ENCODE results near the gene TJP2.
A peak's percentile ranks its signal among the peaks of the same experiment; 100 is the strongest.

TJP2 gene

GRCh38 chr9:69295872-69296552, 121.9 kb downstream of the TJP2 start:
- H3K36me3 ChIP-seq (ENCODE audit: control insufficient read depth in 2 of 2, insufficient read depth in 1 of 2, low read length in 2 of 2) = no peaks in the 10 kb centered on the region
- no peaks in the 10 kb centered on the region for H3K9me3 ChIP-seq (ENCODE audit: control insufficient read depth, insufficient read depth, low read depth, low read length)
- H3K4me3 ChIP-seq (ENCODE audit: low read depth, low read length) = no peak overlapping the region
- POLR2A ChIA-PET = no interaction called here
- no peaks in the 10 kb centered on the region for H3K4me1 ChIP-seq (ENCODE audit: control insufficient read depth, insufficient read depth, low read length)
- peak; percentile 80 for TF ChIP-seq ZNF366 (tag by site-specific recombination; conservative IDR thresholded peaks at IDR 0.05)
- no peak for TF ChIP-seq ZBTB26 (tag by site-specific recombination; optimal IDR thresholded peaks at IDR 0.05)
- CTCF ChIA-PET = interaction anchor here (0.6 kb wide), 1 partner anchor 261 kb away, joined by 3 read pairs; no protein-coding TSS in a partner anchor
- no peak overlapping the region for H3K27ac ChIP-seq (ENCODE audit: extremely low read depth, low read depth, low read length)

- Histone ChIP-seq H3K4me1 (ENCODE audit: control insufficient read depth, insufficient read depth, low read length) (no peaks in the 10 kb centered on the region), H3K9me3 (ENCODE audit: control insufficient read depth, insufficient read depth, low read depth, low read length) (no peaks in the 10 kb centered on the region), H3K27ac (ENCODE audit: extremely low read depth, low read depth, low read length) (no peak overlapping the region), H3K36me3 (ENCODE audit: control insufficient read depth in 2 of 2, insufficient read depth in 1 of 2, low read length in 2 of 2) (no peaks in the 10 kb centered on the region), H3K4me3 (ENCODE audit: low read depth, low read length) (no peak overlapping the region)
- POLR2A ChIA-PET = no interaction called here
- CTCF ChIA-PET = interaction anchor here (0.5 kb wide), 1 partner anchor 124 kb away, joined by 3 read pairs; no protein-coding TSS in a partner anchor
- TF ChIP-seq ZNF155 (tag by site-specific recombination; IDR thresholded peaks at IDR 0.05) (no peak), ZNF26 (tag by site-specific recombination; IDR thresholded peaks at IDR 0.05) (no peak), AEBP2 (tag by site-specific recombination; IDR thresholded peaks at IDR 0.05; ENCODE audit: borderline replicate concordance) (no peak), KLF7 (tag by site-specific recombination; IDR thresholded peaks at IDR 0.05; ENCODE audit: borderline replicate concordance) (no peak), GLI4 (tag by site-specific recombination; IDR thresholded peaks at IDR 0.05) (no peak), ZNF302 (tag by site-specific recombination; IDR thresholded peaks at IDR 0.05; ENCODE audit: low read depth) (no peak), ZNF670 (tag by site-specific recombination; IDR thresholded peaks at IDR 0.05; ENCODE audit: low read depth) (no peak), ZNF24 (tag by site-specific recombination; IDR thresholded peaks at IDR 0.05) (no peak), ZNF274 (IDR thresholded peaks at IDR 0.05; ENCODE audit: low read length) (no peak), ZNF274 (tag by site-specific recombination; IDR thresholded peaks at IDR 0.05; ENCODE audit: borderline replicate concordance) (no peak)
Observed at GRCh38 chr9:69297300-69297980, 123.4 kb downstream of the TJP2 start.

- Histone ChIP-seq H3K9me3 (ENCODE audit: control insufficient read depth, insufficient read depth, low read depth, low read length) (no peaks in the 10 kb centered on the region), H3K36me3 (ENCODE audit: control insufficient read depth in 2 of 2, insufficient read depth in 1 of 2, low read length in 2 of 2) (no peaks in the 10 kb centered on the region), H3K27ac (ENCODE audit: extremely low read depth, low read depth, low read length) (no peak overlapping the region), H3K4me1 (ENCODE audit: control insufficient read depth, insufficient read depth, low read length) (no peaks in the 10 kb centered on the region), H3K4me3 (ENCODE audit: low read depth, low read length) (no peak overlapping the region)
- POLR2A ChIA-PET = no interaction called here
- CTCF ChIA-PET = interaction anchor here (1.1 to 1.6 kb wide), 2 partner anchors 15 to 22 kb away, joined by 3 to 4 read pairs; no protein-coding TSS in a partner anchor
- TF ChIP-seq ZNF2 (tag by site-specific recombination; IDR thresholded peaks at IDR 0.05) (no peak), ZNF202 (tag by site-specific recombination; IDR thresholded peaks at IDR 0.05; ENCODE audit: borderline replicate concordance) (no peak), HIC1 (tag by site-specific recombination; IDR thresholded peaks at IDR 0.05) (no peak), ZNF529 (tag by site-specific recombination; IDR thresholded peaks at IDR 0.05; ENCODE audit: insufficient replicate concordance) (no peak), YY2 (tag by site-specific recombination; IDR thresholded peaks at IDR 0.05) (no peak), ZNF362 (tag by site-specific recombination; IDR thresholded peaks at IDR 0.05) (no peak), ZNF626 (tag by site-specific recombination; IDR thresholded peaks at IDR 0.05) (no peak), ZBTB8A (tag by site-specific recombination; IDR thresholded peaks at IDR 0.05) (no peak), RBAK (tag by site-specific recombination; IDR thresholded peaks at IDR 0.05) (no peak), ZNF707 (tag by site-specific recombination; IDR thresholded peaks at IDR 0.05) (no peak), ZNF629 (tag by site-specific recombination; IDR thresholded peaks at IDR 0.05) (no peak)
Observed at GRCh38 chr9:69299315-69299714, 125.2 kb downstream of the TJP2 start.
